Spleen (tissue), 11 donors: ENCODE results near the gene RNASE11. TPM values are rescaled to one million over a fixed set of nuclear protein-coding genes. Genes with fewer than 3 reads are reported as not detected.
"Not testable (repeated sequence)": the region's sequence is repeated elsewhere in the genome, so short reads cannot be mapped to it uniquely, and the experiment has no call there.

Experiments
- DNase-seq: peaks from one replicate; pipeline ENCODE4 v3.0.0-alpha.2; 2020
- H3K27ac ChIP-seq, 8 donors: fragments of 200-600 bp; sonication (generic) in 7 of 8; 1 replicate in 4 of 8; 2 replicates in 4 of 8; pipeline versions ENCODE4 v1.5.0 to v1.8.0; 2016 to 2021; ENCODE audit warnings: inconsistent platforms in 4 of 8, mild to moderate bottlenecking in 4 of 8, moderate library complexity in 1 of 8
- H3K27me3 ChIP-seq, 7 donors: fragments of 200-600 bp; sonication (generic) in 6 of 7; replicated peaks in 1 of 7; 1 replicate in 4 of 7; 2 replicates in 3 of 7; pipeline versions ENCODE4 v1.5.0 to v1.8.0; 2016 to 2021; ENCODE audit warnings: inconsistent platforms in 3 of 7, mild to moderate bottlenecking in 1 of 7
- H3K36me3 ChIP-seq, 6 donors: fragments of 200-600 bp; sonication (generic) in 5 of 6; 1 replicate in 4 of 6; 2 replicates in 2 of 6; pipeline versions ENCODE4 v1.5.0 to v1.8.0; 2016 to 2021; ENCODE audit warnings: inconsistent platforms in 2 of 6
- H3K4me1 ChIP-seq, 6 donors: fragments of 200-600 bp; sonication (generic) in 5 of 6; 1 replicate in 3 of 6; 2 replicates in 3 of 6; pipeline versions ENCODE4 v1.5.0 to v1.8.0; 2016 to 2021; ENCODE audit warnings: inconsistent platforms in 3 of 6
- H3K4me3 ChIP-seq, 8 donors: fragments of 200-600 bp; sonication (generic) in 7 of 8; 1 replicate in 4 of 8; 2 replicates in 4 of 8; pipeline versions ENCODE4 v1.5.0 to v1.8.0; 2016 to 2021; ENCODE audit warnings: inconsistent platforms in 4 of 8, mild to moderate bottlenecking in 4 of 8, moderate library complexity in 2 of 8
- H3K9me3 ChIP-seq, 8 donors: fragments of 200-600 bp; sonication (generic) in 7 of 8; 1 replicate in 4 of 8; 2 replicates in 4 of 8; pipeline versions ENCODE4 v1.5.0 to v1.8.0; 2016 to 2021; ENCODE audit warnings: inconsistent platforms in 4 of 8
- POLR2A ChIP-seq, 3 donors: fragments of 450-650 bp; IDR thresholded peaks; one replicate each; pipeline ENCODE4 v1.5.1; 2017; ENCODE audit warnings: antibody characterized with exemption in 3 of 3, mild to moderate bottlenecking in 1 of 3
- POLR2AphosphoS5 ChIP-seq, 3 donors: sonication (generic); formaldehyde crosslinking; IDR thresholded peaks; one replicate each; pipeline ENCODE4 v1.5.1; 2017; ENCODE audit warnings: antibody characterized with exemption in 3 of 3
- WGBS, 5 donors: extraction: QIAGEN DNeasy Blood & Tissue Kit in 3 of 5; methylation state at CpG; one replicate each; pipeline versions ENCODE4 v1.1.5 to v1.1.7; 2013 to 2018; 5-methylcytosine and 5-hydroxymethylcytosine counted together
- intact Hi-C: fragments of 100-400 bp; cut with DNase I; formaldehyde crosslinking; loops from one replicate; pipeline ENCODE4 v1.15.0; 2023; ENCODE audit warnings: low total_unique reads
- polyA plus RNA-seq, 3 donors: library from polyadenylated mRNA; stranded (reverse); fragments of 200-250 nt; gene quantifications; one replicate each; pipeline ENCODE4 v1.2.1, GENCODE V29; 2013
- total RNA-seq, 7 donors: library from RNA; depleted of rRNA in 3 of 7; stranded (reverse); fragments of >200 nt in 3 of 7; fragmentation: NEBNext Ultra II Directional in 4 of 7; extraction: Animal tissue kit (Norgen Biotek cat#: 25700) in 4 of 7; gene quantifications; one replicate each; pipeline versions ENCODE4 v1.1.0 to v1.2.1, GENCODE V29; 2016 to 2021
- TF ChIP-seq, protein P1 (sequence below), 11 experiments: fragments of 200-600 bp in 7 of 11; fragments of 450-650 bp in 4 of 11; sonication (generic) in 4 of 11; IDR thresholded peaks in 8 of 11; conservative IDR thresholded peaks in 3 of 11; 1 replicate in 7 of 11; 2 replicates in 4 of 11; pipeline versions ENCODE4 v1.4.0 to v1.8.0; 2016 to 2021; ENCODE audit warnings: antibody characterized with exemption in 11 of 11, inconsistent platforms in 4 of 11, mild to moderate bottlenecking in 1 of 11
- donor health status: healthy with polysubstance abuse.
- donor health status: DM: no; HTN: no; CAD: no; lungs with moderate emphysema.
- donor health status: DM: no; HTN: no; CAD: no.
- donor health status: Bipolar disorder and iron deficiency.
- donor health status: healthy.
- donor health status: DM: no; HTN: no; CAD: no.
- donor health status: DM: yes; HTN: yes; CAD: no.

Gene RNASE11
- total and polyA plus RNA-seq, 10 donors, result not detected

DNA sequence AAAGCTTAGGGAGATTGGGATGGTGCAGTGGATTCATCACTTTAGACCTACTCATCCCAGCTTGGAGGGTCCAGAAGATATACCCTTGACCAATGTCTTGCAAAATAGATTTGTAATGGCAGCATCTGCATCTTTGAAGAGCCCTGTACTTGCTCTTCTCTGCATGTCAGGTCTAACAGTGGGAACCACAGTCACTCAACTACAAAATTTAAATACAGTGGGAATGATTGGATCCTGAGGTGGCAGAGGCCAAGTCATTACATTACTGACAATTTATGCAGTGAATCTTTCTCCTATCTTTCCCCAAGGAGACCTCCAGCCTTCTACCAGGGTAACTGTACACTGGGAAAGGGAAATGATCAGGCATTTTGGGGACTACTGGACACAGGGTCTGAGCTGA lies 18.7 kb downstream of the RNASE11 start:
- no peak for DNase-seq
- H3K4me1 ChIP-seq, result no peaks in the 10 kb centered on the region
- H3K4me3 ChIP-seq, result no peak overlapping the region
- no peaks in the 10 kb centered on the region for H3K27me3 ChIP-seq
- no peaks in the 10 kb centered on the region for H3K36me3 ChIP-seq
- TF ChIP-seq POLR2A (IDR thresholded peaks at IDR 0.05) (no peak), POLR2AphosphoS5 (IDR thresholded peaks at IDR 0.05) (no peak)
- TF ChIP-seq, protein P1, sequence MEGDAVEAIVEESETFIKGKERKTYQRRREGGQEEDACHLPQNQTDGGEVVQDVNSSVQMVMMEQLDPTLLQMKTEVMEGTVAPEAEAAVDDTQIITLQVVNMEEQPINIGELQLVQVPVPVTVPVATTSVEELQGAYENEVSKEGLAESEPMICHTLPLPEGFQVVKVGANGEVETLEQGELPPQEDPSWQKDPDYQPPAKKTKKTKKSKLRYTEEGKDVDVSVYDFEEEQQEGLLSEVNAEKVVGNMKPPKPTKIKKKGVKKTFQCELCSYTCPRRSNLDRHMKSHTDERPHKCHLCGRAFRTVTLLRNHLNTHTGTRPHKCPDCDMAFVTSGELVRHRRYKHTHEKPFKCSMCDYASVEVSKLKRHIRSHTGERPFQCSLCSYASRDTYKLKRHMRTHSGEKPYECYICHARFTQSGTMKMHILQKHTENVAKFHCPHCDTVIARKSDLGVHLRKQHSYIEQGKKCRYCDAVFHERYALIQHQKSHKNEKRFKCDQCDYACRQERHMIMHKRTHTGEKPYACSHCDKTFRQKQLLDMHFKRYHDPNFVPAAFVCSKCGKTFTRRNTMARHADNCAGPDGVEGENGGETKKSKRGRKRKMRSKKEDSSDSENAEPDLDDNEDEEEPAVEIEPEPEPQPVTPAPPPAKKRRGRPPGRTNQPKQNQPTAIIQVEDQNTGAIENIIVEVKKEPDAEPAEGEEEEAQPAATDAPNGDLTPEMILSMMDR (IDR thresholded peaks at IDR 0.05 in 8 of 11, conservative IDR thresholded peaks at IDR 0.05 in 3 of 11), result no peak
- no peak overlapping the region for H3K27ac ChIP-seq
- H3K9me3 ChIP-seq, result peaks cover 3 to 27% (median 20%) of the 10 kb centered on the region in 8 donors
- intact Hi-C loops, result no loop called here

DNA sequence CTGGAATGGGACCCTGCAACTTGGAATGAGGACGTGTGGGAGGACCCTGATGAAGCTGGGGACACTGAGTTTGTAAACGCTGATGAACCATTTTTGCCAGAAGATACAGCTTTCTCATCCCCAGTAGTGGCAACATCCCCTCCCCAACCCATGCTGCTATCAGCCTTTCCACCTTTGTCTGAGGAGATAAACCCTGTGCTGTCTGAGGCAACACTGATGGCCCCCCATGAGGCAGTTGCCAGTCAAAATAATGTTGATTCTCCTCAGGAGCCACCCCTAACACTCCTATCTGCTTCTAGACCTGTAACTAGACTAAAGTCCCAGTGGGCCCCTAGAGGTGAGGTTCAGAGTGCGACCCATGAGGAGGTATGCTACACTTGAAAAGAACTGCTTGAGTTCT lies 19.4 kb downstream of the RNASE11 start:
- Histone ChIP-seq H3K4me3 (no peak overlapping the region), H3K9me3 (peaks cover 3 to 27% (median 20%) of the 10 kb centered on the region in 8 donors), H3K4me1 (no peaks in the 10 kb centered on the region), H3K27ac (no peak overlapping the region), H3K36me3 (no peaks in the 10 kb centered on the region), H3K27me3 (no peaks in the 10 kb centered on the region)
- no peak for DNase-seq
- WGBS, 5 donors, result 79 to 95% (median 90%) methylated on average over 3 of the region's 3 CpGs
- intact Hi-C loops, result no loop called here
- no peak for TF ChIP-seq POLR2A (IDR thresholded peaks at IDR 0.05)
- TF ChIP-seq POLR2AphosphoS5 (IDR thresholded peaks at IDR 0.05), result no peak
- TF ChIP-seq, protein P1 (IDR thresholded peaks at IDR 0.05 in 8 of 11, conservative IDR thresholded peaks at IDR 0.05 in 3 of 11), result no peak

DNA sequence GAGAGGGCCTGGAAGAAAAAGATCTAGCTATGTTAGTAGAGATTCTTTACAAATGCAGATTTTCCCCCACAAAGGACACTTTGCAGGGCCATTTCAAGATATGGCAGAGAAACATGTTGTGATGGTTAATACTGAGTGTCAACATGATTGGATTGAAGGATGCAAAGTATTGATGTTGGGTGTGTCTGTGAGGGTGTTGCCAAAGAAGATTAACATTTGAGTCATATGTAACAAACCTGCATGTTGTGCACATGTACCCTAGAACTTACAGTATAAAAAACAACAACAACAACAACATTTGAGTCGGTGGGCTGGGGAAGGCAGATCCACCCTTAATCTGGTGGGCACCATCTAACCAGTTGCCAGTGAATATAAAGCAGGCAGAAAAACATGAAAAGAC lies 20.6 kb downstream of the RNASE11 start:
- intact Hi-C loops, H3K4me3 ChIP-seq, DNase-seq, H3K36me3 ChIP-seq, H3K4me1 ChIP-seq, H3K27ac ChIP-seq, H3K27me3 ChIP-seq: not testable (repeated sequence)
- 78 to 96% (median 91%) methylated on average over 1 of the region's 1 CpG for WGBS, 5 donors
- peaks cover 3 to 27% (median 20%) of the 10 kb centered on the region in 8 donors for H3K9me3 ChIP-seq

DNA sequence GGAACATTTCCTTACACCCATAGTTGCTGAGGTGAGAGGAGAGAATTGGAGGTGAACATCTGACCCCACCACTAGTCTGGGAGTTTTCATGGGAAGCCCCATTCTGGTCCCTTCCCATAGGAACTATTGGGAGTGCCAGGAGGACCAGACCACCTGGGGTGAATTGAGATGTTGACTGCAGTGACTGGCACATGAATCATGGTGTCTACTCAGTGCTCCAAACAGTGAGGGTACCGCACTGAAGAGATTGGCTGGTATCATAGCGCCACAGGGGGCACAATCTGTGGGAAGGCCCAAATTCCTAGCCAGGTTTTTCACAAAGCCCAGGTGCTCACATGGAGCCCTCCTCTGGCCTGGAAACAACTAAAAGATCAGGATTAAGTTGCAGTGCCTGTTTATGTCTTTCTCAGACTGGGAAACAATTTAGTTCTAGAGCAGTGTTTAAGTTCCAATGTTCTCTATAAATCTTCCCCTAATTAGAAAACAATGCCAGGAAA lies 23.3 kb downstream of the RNASE11 start:
- intact Hi-C loops, result no loop called here
- DNase-seq, result no peak
- no peak overlapping the region for H3K4me3 ChIP-seq
- H3K9me3 ChIP-seq, result peaks cover 3 to 22% (median 16%) of the 10 kb centered on the region in 8 donors
- no peaks in the 10 kb centered on the region for H3K36me3 ChIP-seq
- 86 to 98% (median 89%) methylated on average over 2 of the region's 2 CpGs for WGBS, 5 donors
- no peak overlapping the region for H3K27ac ChIP-seq
- TF ChIP-seq POLR2AphosphoS5 (IDR thresholded peaks at IDR 0.05), result no peak
- TF ChIP-seq, protein P1 (IDR thresholded peaks at IDR 0.05 in 8 of 11, conservative IDR thresholded peaks at IDR 0.05 in 3 of 11), result no peak
- no peak for TF ChIP-seq POLR2A (IDR thresholded peaks at IDR 0.05)
- H3K27me3 ChIP-seq, result no peaks in the 10 kb centered on the region
- H3K4me1 ChIP-seq, result no peaks in the 10 kb centered on the region

DNA sequence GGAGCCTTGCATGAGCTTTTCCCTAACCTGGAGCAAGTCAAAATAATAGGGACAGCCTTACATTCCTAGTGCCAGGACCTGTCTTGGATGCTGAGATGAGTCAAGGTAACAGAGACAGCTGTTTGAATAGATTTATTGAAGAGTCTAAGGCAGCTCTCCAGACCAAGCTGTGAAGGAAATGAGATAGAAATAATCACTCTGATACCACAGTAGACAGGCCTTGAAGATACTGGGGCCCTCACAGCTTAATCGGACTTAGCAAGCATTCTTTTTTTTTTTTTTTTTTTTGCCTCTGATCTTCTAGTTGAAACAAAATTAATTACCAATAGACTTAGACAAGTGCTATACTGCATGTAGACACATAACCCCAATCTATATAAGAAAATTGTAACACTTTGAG lies 23.8 kb downstream of the RNASE11 start:
- H3K4me3 ChIP-seq, result no peak overlapping the region
- no peaks in the 10 kb centered on the region for H3K4me1 ChIP-seq
- no peaks in the 10 kb centered on the region for H3K36me3 ChIP-seq
- TF ChIP-seq, protein P1 (IDR thresholded peaks at IDR 0.05 in 8 of 11, conservative IDR thresholded peaks at IDR 0.05 in 3 of 11), result no peak
- no peak for TF ChIP-seq POLR2AphosphoS5 (IDR thresholded peaks at IDR 0.05)
- TF ChIP-seq POLR2A (IDR thresholded peaks at IDR 0.05), result no peak
- no peaks in the 10 kb centered on the region for H3K27me3 ChIP-seq
- 64 to 94% (median 70%) methylated on average over 1 of the region's 1 CpG for WGBS, 5 donors
- H3K27ac ChIP-seq, result no peak overlapping the region
- intact Hi-C loops, result no loop called here
- H3K9me3 ChIP-seq, result peaks cover under 1 to 16% (median 10%) of the 10 kb centered on the region in 8 donors
- DNase-seq, result no peak
